GM18861 (cell line): ENCODE data around the gene PLXNB1.

ENCODE experiments used
- ATAC-seq: cut with Tn5 transposase; IDR thresholded peaks from one replicate; pipeline ENCODE4 v1.9.1; 2021; ENCODE audit not compliant: unreplicated experiment

Gene PLXNB1

GRCh38 chr3:48419597-48419996 lies 10.3 kb downstream of the PLXNB1 start:
- ATAC-seq, result no peak

DNA sequence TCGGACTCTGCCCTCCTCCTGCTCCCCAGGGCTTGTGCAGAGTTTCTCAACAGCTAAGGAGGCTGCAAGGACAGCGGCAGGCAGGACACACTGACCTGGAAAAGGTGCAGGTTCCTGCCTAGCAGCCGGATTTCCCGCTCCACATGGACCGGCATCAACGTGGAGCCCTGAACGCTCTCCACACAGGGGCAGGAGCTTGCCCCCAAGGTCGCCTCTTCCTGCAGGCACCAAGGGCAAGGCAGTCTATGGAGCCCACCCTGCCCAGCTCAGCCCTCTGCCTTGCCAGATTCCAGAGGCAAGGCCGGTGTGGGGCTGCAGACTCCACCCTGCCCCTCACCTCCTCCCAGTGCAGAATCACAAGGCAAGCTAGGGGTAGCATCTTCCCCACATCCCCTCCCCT lies 10.7 kb downstream of the PLXNB1 start:
- ATAC-seq, result no peak

GRCh38 chr3:48418651-48419050 lies 11.2 kb downstream of the PLXNB1 start:
- ATAC-seq, result no peak

DNA sequence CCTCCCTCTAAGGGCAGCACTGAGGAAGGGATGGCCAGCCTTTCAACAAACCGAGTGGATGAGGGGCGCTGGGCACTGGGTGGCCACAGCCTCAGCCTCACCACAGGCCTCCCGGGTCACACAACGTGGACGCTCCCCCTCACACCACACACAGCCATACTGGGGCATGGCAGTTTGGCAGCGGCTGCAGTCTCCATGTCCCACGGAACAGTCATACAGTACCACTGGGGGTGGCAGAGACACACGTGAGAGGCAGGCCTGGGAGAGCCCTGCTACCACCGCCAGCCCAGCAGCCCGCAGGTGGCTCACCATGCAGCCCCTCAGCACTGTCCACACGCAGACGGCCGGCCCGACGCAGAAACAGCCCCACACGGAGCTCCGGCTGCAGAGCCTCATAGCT lies 11.7 kb downstream of the PLXNB1 start:
- ATAC-seq, result no peak

DNA sequence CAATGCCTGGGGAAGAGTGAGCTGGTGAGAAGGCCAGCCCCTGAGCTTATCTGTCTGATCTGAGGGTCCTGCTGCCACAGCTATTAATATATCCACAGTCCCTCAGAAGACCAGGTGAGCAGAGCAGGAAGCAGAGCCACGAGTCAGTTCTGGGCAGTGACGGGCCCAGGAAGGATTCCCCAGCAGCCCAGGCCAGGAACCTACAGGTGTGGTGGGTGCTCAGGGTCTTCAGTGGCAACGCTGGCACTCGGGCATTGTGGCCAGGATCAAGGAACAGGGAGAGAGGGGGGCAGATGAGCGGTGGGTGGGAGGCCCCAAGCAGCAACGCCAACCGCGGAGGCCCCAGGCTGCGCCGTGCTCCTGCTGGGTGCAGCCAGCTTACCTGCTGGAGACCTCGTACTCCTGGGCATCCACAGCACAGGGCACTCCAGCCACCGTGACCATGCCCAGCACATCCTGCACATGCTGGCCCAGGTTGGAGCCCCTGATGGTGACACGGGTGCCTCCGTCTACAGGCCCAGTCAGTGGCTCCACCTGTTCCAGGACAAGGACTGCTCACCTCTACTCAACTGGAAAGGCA lies 12.3 kb downstream of the PLXNB1 start:
- ATAC-seq, result no peak

DNA sequence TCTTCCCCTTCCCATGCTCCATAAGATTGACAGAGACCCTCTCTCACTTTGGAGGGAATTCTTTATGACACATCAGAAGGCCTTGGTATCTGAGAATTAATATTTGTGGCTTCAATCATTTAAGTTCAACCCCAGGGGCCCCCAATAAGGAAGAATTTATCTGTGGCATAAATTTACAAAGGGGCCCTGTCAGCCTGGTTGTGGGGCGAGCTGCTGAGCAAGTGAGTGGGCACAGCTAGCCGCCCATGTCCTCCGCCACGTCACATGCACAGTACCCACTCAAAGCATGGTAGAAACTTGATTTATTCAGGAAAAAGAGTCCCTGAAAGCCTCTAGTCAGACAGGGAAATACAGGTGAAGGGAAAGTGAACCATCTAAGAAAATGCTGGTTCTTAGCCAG lies 13.3 kb downstream of the PLXNB1 start:
- ATAC-seq, result no peak

- no peak for ATAC-seq
These were observed 13.8 kb downstream of the PLXNB1 start for GRCh38 chr3:48416091-48416505.

DNA sequence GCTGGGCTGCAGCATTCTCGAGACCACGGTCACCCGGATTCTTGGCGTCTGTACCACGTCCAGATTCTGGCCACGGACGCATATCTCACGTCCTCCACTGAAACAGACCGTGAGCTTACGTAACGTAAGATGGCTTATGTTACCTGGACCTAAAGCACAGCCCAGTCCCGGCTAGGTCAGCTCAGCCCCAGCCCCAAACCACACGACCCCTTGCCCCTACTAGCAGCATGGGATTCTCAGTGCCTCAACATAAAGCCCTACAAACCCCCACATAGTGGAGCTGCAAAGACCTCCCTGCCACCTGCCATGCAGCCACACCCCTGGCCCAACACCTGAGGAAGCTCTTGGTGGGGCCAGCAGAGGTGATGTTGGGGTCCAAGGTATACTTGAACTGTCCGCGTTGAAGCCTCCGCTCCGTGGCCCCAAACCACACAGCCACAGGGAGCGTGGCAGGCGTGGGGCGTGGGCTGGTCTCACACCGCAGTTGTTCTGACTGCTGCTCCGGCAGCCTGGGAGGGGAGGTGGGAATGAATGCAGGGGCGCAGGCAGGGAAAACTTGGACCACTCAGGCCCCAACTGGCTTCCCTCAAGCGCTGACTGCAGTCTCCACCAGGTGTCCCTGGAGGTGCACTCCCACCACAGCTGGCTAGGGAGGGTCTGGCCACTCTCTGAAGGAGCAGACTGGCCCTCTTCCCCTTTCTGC lies 14.5 kb downstream of the PLXNB1 start:
- ATAC-seq, result no peak

DNA sequence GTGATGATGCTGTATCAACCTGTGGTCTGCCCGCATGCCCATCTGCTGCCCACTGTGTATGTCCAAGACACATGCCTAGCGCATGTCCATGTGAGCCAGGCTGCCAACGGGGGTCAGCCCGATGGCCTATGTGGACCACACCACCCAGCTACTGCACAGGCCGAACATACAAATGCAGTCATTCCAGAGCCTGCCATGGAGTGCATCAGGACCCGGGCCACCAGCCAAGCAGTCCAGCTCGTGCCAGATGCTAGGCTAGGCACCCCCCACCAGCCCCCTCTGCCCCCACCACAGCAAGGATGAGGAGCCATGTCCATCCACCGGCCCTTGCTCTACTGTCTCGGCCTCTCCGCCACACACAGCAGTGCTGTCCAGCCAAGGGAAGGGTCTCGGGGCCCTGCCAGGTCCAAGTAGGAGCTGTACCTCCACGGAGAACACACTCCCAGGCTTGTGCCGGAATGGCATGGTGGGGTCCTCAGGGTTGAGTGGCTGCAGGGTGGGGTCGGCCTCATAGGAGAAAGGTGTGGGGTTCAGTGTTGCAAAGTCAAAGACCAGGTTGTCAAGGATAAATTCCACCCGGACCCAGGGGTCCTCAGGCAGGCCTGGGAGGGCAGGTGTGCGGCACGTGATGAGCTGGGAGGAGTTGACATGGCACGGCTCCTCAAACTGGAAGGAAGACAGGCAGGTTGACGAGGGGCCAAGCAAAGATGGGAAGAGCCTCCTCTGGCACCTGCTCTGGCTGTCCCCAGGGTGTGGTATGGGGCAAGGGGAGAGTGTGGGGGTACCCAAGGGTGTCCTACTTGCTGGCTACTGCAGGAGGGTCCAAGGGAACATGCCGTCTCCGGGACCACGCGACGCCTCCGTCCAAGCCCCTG lies 15.3 kb downstream of the PLXNB1 start:
- ATAC-seq, result no peak

DNA sequence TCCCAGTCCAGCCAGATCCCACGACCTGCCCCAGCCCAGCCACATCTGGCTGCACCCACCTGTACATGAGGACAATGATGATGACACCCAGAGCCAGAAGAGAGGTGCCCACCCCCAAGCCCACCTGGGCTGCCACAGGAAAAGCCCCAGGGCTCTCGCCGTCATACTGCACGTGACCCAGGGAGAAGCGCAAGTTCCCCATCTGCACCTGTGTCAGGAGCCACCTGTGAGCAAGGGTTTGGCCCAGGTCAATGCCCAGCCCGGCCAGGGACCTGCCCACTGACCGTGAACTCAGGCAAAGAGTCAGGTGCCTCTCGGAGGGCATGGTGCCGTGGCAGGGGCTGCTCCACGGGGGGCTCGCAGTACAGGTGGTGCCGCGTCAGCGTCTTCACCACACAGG lies 16.3 kb downstream of the PLXNB1 start:
- no peak for ATAC-seq

DNA sequence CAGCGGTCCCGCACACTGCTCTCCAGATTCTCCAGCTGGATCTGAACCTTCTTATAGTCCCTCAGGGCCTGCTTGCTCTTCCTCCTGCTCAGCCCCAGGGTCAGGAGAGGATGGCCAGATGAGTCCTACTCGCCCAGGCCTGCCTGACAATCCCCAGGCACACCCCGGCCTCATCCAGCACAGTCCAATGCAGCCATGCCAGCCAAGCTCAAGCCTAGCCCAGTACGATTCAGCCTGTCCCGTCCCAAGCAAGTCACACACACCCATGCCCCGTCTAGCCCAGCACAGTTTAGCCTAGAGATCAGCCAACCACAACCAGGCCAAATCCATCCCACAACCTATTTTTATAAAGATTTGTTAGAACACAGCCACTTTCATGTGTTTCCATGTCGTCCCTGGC lies 16.8 kb downstream of the PLXNB1 start:
- ATAC-seq, result no peak

DNA sequence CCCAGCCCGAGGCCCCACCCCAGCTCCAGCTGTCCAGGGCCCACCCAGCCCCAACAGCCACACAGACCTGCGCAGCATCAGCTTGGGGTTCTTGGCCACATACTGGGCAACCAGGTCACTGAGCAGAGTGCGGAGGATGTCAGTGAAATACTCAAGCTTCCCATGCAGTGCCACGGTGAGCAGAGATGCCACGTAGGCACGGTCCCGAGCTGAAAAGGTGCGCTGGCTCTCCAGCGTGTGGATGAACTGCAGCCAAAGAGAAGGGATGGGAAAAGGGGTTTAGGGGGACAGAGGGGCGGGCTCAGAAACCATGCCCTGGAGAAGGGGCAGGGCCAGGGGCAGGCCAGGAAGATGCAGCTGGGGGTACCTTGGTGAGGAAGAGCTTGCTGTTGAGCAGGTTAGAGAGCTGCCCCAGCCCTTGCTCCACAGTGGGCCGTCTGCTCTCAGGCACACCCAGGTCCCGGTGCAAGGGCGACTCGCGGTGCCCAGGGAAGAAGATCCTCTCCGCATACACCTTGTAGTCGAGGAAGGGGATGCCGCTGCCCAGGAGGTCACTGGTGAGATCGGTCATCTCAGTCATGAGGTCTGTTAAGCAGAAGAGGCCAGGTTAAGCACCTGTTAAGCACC lies 17.4 kb downstream of the PLXNB1 start:
- no peak for ATAC-seq

- no peak for ATAC-seq
These were observed 18.1 kb downstream of the PLXNB1 start for GRCh38 chr3:48411606-48412374.

DNA sequence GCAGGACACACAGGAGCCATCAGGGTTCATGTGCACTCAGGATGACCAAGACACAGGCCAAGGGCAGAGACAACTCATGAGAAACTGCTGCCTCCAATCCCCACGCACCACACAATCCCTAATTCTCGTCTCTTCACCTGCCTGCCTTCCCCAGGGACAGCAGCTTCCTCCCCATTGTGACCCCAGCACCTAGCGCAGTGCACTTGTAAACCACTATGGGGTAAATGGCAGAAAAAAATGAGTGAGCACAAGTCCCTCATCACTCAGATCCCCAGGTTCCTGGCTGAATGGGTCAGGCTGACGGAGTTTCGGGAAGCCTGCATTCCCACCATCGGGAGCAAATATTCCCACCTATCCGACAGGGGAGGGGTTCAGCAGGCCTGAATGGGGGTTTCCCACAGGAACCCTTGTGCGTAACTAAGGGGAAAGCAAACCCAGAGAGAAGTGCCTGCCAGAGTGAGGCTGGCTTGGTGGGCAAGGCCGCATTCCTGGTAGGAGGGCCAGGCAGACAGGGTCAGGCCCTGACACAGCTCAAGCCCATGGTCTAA lies 18.8 kb downstream of the PLXNB1 start:
- ATAC-seq, result no peak

DNA sequence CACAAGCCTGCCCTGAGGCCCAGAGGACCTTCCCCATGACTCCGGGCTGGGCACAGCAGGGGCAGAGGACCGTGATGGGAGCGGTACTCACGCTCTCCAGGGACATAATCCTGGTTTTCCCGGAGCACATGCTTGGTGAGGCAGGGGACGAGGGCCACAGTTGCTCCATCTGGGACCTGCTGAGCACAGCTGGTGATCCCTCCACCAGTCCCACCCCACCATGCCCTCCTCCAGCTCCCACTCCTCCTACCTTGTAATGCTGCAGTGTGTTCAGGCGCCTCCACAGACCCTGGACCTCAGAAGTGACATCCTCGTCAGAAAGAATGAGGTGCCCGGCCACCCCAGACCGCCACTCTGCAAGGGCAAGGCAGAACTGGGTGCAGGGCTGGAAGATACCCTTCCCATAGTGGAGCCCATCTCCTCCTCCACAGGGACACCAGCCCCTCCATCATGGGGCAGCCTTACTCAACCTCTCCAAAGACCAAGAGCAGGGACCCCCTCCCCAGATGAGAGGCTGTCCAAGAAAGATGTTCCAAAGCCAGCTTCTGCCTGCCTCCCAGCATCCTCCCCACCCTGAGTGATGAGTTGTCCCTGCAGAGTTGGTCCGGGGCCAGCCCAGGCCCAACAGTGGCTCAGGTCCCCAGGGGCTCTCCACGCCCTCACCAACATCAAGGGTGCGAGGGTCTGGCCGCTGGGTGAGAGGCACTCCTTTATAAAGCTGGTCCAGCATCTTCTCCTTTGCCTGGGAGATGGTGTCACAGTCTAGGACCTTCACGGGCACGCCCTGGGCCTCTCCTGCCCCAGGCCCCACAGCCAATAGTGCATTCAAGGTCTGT lies 19.5 kb downstream of the PLXNB1 start:
- no peak for ATAC-seq

DNA sequence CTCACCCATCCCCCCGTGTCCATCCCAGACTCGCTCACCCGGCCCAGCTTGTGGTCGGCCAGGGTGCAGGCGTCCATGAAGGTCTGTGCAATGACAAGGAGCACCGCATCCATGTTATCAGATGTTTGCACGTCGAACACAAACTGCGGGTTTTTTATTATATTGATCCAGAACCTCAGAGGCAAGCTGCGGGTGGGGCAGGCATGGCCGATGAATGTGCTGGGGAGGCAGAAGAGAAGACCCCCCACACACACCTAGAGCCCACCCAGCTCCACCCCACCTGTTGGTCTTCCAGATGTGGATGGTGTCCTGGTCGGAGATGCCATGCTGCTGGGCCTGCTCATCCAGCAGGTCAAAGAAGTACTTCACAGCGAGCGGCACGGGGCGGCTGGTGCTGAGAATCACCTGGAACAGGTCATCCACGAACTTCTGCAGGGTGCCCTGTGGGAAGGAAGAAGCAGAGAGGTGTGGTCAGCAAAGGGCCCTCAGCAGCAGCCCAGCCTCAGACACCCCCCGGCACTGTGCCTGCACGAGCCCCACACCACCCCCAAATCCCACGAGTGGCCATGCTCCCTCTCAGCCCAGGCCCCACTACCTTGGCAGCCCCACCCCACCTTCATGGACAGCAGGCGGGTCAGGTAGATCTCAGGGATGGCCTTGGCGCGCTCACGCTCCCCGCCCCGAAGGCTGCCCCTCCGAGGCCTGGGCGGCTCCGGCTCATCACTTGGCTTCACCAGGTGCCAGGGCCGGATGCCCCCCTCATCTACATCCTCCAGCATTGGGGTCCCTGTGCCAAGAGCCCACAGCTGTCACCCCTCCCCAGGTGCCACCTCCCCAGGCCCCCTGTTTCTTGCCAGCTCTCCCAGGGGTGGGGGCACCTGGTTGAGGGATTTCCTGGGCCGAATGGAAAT lies 20.3 kb downstream of the PLXNB1 start:
- no peak for ATAC-seq

- no peak for ATAC-seq
These were observed 21.0 kb downstream of the PLXNB1 start for GRCh38 chr3:48408823-48409281.

DNA sequence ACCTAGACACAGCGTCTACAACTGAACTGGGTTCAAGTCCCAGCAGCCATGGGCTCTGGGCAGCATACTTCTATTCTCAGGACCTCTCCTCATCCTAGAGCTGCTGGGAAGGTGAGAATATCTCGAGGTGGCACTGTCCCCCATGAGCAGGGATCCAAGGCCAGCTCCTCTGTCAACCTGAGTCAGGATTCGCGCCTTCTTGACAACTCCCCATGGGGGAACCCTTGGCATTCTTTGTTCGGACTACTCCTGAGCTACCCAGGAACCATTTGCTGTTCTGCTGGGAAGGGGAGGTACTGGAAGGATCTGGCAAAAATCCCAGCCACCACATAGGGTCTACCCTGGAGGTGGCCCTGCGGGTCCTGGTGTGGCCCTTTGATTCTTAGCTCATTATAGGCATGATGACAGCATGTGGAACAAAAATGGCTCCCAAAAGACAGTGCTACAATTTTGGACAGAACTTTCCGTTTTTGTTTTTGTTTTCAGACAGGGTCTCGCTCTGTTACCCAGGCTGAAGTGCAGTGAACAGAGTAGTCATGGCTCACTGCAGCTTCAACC lies 22.3 kb downstream of the PLXNB1 start:
- no peak for ATAC-seq
